H4 (cell line): ENCODE data around the gene MPND. TPM values are rescaled to one million over a fixed set of nuclear protein-coding genes. Genes with fewer than 3 reads are reported as not detected.
"Not testable (repeated sequence)": the region's sequence is repeated elsewhere in the genome, so short reads cannot be mapped to it uniquely, and the experiment has no call there.

Experiments
- DNase-seq: peaks from one replicate; pipeline ENCODE4 v3.0.0-alpha.2; 2015; ENCODE audit warnings: low spot score
- total RNA-seq: library from RNA; depleted of rRNA; stranded (reverse); fragments of >200 nt; shearing (Covaris generic); gene quantifications from 2 replicates; pipeline ENCODE4 v1.2.3, GENCODE V29; 2014

The MPND gene
- total RNA-seq, 1 experiment from 2014 or later: 2.9 TPM

DNA sequence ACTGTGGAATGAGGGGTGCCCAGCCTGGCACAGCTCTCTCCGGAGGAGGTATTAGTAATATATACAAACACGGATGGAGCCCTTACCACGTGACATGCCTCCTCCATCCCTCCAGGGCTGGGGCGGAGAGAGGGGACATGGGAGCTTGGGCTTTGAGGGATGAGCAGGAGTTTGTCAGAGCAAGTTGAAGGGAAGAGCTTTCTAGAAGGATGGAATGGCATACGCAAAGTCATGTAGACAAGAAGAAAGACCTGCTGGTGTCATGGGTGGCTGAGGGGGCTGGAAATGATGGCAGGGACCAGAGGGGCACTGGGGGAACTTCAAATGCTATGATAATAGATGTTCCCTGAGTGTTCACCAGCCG, 2.6 kb downstream of the MPND start:
- no peak for DNase-seq

GRCh38 chr19:4347521-4347920, 4.2 kb downstream of the MPND start:
- no peak for DNase-seq

DNA sequence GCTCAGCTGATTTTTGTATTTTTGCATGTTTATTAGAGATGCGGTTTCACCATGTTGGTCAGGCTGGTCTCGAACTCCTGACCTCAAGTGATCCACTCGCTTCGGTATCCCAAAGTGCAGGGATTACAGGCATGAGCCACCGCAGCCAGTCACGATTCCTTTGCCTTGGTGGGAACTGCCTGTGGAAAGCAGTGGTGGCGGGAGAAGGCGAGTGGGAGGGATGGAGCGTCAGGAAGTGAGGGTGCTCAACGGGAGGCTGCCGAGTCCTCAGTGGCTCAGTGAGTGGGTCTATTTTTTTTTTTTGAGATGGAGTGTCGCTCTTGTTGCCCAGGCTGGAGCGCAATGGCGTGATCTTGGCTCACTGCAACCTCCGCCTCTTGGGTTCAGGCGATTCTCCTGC, 5.9 kb downstream of the MPND start:
- not testable (repeated sequence) for DNase-seq

DNA sequence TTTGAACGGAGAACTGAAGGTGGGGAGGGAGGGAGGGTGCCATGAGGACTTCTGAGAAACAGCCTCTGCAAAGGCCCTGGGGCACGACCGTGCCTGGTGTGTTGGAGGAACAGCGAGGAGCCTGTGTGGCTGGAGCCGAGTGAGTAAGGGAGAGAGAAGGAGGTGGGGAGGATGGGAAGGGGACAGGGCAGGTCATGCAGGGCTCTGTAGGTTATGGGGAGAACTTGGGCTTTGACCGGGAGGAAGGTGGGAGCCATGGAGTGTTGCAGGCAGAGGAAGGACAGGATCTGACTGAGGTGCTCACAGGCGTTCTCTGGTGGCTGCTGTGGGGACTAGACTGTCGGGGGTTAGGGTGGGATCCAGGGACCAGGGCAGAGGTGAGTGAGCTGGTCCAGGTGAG, 6.7 kb downstream of the MPND start:
- no peak for DNase-seq

- DNase-seq: no peak
Observed at GRCh38 chr19:4350726-4351125, 7.4 kb downstream of the MPND start.

- peak; percentile 47 for DNase-seq
Observed at GRCh38 chr19:4352701-4353121, 9.3 kb downstream of the MPND start.

DNA sequence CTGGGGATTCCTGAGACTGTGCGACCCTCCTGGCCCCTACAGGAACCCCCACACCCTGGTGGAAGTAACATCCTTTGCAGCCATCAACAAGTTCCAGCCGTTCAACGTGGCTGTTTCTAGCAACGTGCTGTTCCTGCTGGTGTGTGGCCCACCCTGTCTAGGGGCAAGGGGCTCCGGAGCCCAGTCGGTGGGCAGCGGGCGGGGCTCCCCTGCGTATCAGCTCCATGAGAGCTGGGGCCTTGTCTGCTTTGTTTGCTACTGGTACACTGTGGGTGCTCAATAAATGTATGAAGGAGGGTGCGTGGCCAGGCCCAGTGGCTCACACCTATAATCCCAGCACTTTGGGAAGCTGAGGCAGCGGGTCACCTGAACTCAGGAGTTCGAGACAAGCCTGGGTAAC, 10.9 kb downstream of the MPND start:
- DNase-seq: no peak

- no peak for DNase-seq
Observed at GRCh38 chr19:4354897-4355296, 11.5 kb downstream of the MPND start.

DNA sequence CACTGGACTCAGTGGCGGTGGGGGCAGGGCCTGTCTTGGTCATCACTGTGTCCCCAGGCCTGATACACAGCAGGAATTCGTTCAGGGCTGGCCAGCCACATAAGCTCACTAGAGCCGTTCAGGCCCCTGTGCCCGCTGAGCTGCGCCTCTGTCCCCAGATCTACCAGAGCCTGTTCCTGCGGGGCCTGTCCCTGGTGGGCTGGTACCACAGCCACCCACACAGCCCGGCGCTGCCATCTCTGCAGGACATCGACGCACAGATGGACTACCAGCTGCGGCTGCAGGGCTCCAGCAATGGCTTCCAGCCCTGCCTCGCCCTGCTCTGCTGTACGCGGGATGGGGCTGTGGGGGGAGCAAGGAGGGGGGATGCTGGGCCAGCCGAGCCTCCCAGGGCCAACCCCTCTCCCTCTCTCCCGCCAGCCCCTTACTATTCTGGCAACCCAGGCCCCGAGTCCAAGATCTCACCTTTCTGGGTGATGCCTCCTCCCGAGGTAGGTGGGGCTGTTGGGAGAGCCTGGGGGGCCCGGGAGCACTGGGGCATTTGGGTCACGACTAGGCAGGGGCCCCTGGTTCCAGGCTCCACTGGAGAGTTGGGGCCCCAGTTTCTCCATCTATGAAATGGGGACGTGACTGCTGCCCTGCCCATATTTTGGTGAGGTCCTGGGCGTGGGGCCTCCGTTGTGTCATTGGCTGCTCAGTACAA, 13.9 kb downstream of the MPND start:
- DNase-seq: no peak

DNA sequence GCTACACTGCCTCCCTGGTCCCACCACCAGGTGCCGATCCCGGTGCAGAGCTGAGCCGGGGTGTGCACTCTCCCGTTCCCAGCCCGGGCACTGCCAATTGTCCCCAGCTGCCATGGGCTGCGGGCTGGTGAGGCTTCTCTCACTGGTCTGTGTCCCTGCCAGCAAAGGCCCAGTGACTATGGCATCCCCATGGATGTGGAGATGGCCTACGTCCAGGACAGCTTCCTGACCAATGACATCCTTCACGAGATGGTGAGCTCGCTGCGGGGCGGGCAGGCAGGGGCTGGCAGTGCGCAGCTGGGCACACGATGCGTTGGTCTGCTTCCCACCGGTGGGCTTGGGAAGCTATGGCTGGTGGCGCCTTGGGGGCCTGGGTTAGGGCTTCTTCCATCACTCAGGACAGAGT, 14.6 kb downstream of the MPND start:
- DNase-seq: no peak

DNA sequence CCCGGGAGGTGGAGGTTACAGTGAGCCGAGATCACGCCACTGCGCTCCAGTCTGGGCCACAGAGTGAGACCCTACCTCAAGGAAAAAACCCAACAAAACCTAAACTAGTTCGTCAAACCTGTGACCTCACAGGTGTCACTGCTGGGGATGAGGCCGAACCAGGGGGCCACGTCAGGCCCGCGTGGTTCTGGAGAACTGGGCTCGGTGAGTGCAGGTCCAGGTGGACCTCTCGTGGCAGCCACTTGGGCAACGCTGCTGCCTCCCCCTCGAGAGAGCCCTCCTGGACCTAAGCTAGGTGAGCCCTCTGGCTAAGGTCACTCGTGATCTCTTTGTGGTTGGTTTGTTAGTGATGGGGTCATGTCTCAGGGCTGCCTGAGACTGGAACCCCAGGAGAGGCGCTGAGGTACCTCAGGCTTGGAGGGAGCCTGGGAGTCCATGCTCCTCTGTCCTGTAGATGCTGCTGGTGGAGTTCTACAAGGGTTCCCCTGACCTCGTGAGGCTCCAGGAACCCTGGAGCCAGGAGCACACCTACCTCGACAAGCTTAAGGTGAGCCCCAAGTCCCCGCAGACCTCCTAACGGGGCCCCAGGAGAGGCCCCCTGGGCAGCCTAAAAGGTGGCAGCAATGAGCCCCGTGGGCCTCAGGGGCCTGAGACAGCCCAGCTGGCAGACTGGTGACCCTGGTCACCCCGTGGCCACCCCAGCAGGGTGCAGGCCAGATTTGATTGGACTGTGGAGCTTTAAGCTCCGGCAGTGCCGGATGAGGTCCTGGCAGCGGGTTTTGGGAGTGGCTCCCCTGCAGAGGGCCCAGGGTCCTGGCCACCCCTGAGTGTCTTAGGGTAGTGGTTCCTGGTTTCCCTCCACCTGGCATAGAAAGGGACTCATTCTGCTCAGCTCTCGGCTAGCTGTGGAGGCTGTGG, 15.6 kb downstream of the MPND start:
- no peak for DNase-seq

- no peak for DNase-seq
Observed at GRCh38 chr19:4359627-4360000, 16.3 kb downstream of the MPND start.

GRCh38 chr19:4360081-4360569, 16.8 kb downstream of the MPND start:
- DNase-seq: no peak

DNA sequence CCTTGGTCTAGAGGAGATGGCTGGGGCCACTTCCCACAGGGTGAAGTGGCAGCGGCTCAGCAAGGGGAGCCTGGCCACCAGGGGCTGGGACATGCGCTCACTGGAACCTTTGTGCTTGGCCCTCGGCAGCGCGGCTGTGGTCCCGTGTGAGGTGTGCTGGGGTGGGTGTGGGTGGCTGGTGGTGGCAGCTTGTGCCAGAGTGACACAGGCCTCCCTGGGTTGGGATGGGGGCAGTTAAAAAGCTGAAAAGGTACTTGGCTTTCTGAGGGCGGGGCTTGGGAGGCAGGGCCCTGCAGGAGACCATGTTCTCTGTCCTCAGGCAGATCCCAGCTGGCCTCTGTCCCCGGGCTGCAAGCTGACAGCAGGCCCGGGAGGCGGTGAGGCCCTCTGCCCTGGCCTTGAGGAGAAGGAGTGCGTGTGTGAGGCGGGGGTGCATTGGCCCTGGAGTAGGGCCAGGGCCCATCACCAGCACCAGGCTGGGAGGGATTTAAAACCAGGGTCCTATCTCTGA, 17.3 kb downstream of the MPND start:
- DNase-seq: no peak

GRCh38 chr19:4361152-4362046, 18.0 kb downstream of the MPND start:
- no peak for DNase-seq

DNA sequence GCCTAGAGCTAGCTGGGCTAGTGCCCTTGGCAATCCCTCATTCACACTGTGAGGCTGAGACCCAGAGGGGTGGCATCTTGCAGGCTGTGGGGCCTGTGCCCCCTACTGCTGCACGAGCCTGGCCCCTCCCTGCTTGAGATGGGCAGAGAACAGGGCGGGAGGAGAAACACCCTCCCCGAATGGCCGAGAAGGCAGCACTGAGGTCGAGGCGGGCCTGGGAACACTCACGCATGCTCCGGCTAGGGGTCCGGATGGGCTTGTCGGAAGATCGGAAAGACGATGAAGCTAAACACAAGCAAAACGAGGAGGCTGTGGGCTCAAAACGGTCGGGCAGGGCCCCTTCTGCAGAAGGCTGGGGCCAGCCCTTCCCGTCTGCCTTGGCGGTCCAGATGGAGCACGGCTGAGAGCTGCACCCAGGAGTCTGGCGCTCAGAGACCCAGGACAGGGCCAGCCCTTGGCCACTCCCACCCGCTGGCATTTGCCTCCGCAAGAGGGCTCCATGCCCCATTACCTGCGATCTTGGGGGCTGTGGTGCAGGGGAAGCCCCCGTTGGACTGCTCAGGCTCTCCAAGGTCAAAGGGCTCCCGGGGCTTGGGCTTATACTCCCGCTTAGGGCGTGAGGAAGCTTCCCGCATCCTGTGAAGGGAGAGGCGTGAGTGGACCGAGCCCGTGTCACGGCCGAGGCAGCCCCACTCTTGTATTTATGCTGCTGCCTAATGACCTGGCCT, 18.9 kb downstream of the MPND start:
- no peak for DNase-seq

DNA sequence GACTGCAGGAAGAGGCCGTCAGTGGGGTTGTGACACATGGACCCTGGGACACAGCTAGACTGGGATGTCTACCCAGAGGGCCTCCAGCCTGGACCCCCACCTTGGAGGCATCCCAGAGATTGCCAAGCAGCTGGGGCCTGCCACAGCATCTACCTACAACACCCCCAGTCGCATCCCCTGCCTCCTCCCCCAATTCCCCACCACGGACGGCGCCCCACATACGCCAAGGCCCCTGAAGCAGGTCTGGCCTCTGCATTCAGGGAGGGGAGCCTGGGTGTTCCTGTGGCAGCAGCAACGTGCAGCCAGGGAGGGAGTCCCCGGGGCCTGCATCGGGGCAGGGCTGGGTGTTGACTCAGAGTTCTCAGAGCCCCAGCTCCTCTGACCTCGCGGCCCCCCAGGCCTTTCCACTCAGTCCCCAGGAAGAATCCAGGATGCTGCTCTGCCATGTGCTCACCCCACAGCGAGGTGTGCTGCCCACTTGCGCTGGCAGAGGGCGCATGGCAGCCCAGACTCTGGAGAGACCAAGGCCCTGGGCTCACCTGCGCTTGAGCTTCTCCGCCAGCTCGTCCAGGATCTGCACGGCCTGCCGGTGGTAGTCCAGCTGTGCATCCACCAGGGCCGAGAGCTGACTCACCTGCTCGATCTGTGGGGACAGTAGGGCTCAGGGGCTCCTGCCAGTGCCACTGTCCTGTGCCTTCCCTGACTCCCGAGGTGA, 19.6 kb downstream of the MPND start:
- DNase-seq: no peak

DNA sequence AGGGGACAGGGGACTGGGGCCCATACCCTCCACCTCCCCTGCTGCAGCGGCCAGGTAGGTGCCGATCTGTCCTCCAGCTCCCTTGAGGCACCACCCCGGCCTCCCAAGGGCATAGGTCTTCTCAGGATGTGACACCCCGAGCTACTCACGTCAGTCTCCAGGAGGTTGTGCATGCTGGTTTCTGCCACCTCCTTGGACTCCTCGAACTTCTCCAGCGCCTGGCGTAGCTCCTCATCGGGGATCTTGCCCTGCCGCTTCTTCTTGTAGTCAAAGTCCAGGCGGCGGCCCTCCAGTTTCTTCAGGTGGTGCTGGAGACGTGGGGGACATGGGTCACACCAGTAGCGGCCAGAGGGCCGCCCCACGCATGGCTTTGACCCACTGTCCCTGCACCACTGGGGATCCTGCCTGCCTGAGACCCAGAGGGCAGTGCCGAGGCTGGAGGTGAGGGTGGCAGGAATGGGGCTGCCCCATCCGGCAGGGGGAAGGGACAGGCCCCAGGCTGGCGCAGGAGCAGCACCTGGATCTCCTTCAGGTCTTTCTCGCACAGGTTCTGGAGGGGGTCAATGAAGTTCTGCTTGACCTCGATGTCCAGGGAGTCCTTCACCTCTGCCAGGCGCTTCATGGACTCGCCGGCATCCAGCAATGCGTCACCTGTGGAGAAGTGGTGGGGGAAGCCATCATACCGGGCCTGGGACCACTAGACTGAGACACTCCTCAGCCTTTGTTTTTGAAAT, 20.4 kb downstream of the MPND start:
- no peak for DNase-seq

- no peak for DNase-seq
Observed at GRCh38 chr19:4365341-4365740, 22.0 kb downstream of the MPND start.
